Measurements from ENCODE around the gene CDKN2B-AS1. TPM values are rescaled to one million over a fixed set of nuclear protein-coding genes. Genes with fewer than 3 reads are reported as not detected.
"Not testable (repeated sequence)": the region's sequence is repeated elsewhere in the genome, so short reads cannot be mapped to it uniquely, and the experiment has no call there.

The CDKN2B-AS1 gene
- total and polyA plus RNA-seq, 2 experiments from 2014 or later, result 0.14 TPM; not detected in 1

DNA sequence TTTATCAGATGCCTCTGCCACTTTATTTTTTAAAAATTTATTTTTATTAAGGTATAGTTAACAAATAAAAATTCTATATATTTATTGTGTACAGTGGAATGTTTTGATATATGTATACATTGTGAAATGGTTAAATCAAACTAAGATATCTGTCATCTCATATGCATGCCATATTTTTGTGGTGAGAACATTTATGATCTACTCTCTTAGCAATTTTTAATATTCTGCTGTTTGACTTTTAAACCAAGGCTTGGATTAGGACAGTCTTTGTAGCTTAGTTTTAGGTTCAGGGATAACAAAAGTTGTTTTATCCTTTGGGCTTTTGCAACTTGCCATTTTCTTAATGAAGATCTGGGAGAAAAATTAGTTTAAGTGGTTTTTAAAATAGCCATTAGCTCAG is 60.5 kb downstream of the CDKN2B-AS1 start:
- Histone ChIP-seq H3K27ac (ENCODE audit: low read depth) (no peak overlapping the region), H3K4me2 (no peak overlapping the region), H3K79me2 (replicated peaks; ENCODE audit: insufficient read depth) (no peaks in the 10 kb centered on the region), H4K20me1 (replicated peaks; ENCODE audit: insufficient read depth) (no peaks in the 10 kb centered on the region), H3F3A (replicated peaks; ENCODE audit: low read depth) (no peaks in the 10 kb centered on the region), H3K9me2 (ENCODE audit: insufficient read depth) (no peaks in the 10 kb centered on the region), H3K36me3 (ENCODE audit: insufficient read depth) (no peaks in the 10 kb centered on the region), H3K4me1 (ENCODE audit: insufficient read depth) (no peaks in the 10 kb centered on the region), H3K4me3 (no peak overlapping the region), H3K27me3 (ENCODE audit: insufficient read depth) (no peaks in the 10 kb centered on the region), H2AFZ (no peak overlapping the region)
- ATAC-seq (no peak), DNase-seq (ENCODE audit: low spot score) (no peak)
- Mint-ChIP-seq H3K4me1 (no peaks in the 10 kb centered on the region), H3K27ac (no peak overlapping the region), H3K9me3 (peaks cover 9% of the 10 kb centered on the region; the same call in 1 of the 3 replicates), H3K27me3 (ENCODE audit: insufficient read depth, low read depth, poor library complexity) (no peaks in the 10 kb centered on the region), H3K4me3 (no peak overlapping the region), H3K36me3 (ENCODE audit: low read depth) (no peaks in the 10 kb centered on the region)
- TF ChIP-seq, protein P1, sequence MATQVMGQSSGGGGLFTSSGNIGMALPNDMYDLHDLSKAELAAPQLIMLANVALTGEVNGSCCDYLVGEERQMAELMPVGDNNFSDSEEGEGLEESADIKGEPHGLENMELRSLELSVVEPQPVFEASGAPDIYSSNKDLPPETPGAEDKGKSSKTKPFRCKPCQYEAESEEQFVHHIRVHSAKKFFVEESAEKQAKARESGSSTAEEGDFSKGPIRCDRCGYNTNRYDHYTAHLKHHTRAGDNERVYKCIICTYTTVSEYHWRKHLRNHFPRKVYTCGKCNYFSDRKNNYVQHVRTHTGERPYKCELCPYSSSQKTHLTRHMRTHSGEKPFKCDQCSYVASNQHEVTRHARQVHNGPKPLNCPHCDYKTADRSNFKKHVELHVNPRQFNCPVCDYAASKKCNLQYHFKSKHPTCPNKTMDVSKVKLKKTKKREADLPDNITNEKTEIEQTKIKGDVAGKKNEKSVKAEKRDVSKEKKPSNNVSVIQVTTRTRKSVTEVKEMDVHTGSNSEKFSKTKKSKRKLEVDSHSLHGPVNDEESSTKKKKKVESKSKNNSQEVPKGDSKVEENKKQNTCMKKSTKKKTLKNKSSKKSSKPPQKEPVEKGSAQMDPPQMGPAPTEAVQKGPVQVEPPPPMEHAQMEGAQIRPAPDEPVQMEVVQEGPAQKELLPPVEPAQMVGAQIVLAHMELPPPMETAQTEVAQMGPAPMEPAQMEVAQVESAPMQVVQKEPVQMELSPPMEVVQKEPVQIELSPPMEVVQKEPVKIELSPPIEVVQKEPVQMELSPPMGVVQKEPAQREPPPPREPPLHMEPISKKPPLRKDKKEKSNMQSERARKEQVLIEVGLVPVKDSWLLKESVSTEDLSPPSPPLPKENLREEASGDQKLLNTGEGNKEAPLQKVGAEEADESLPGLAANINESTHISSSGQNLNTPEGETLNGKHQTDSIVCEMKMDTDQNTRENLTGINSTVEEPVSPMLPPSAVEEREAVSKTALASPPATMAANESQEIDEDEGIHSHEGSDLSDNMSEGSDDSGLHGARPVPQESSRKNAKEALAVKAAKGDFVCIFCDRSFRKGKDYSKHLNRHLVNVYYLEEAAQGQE (IDR thresholded peaks at IDR 0.05; ENCODE audit: unreplicated experiment), result no peak
- TF ChIP-seq CTCF (conservative IDR thresholded peaks at IDR 0.05; ENCODE audit: low read depth in 2 of 2), result no peak
- no peak for TF ChIP-seq ZNF331 (CRISPR knock-in tag; IDR thresholded peaks at IDR 0.05; ENCODE audit: low read depth)
- no peak for TF ChIP-seq JUNB (IDR thresholded peaks at IDR 0.05; ENCODE audit: unreplicated experiment)
- no peak for TF ChIP-seq STAT1 (IDR thresholded peaks at IDR 0.05; ENCODE audit: unreplicated experiment)
- TF ChIP-seq EZH2phosphoT487 (IDR thresholded peaks at IDR 0.05; ENCODE audit: unreplicated experiment), result no peak
- no peak for TF ChIP-seq POLR2AphosphoS5 (IDR thresholded peaks at IDR 0.05; ENCODE audit: low read depth)
- no peak for TF ChIP-seq NANOG (IDR thresholded peaks at IDR 0.05; ENCODE audit: borderline replicate concordance)
- TF ChIP-seq CREB1 (CRISPR knock-in tag; IDR thresholded peaks at IDR 0.05; ENCODE audit: low read depth), result no peak

GRCh38 chr9:22056402-22056801 is 61.8 kb downstream of the CDKN2B-AS1 start:
- H3K79me2 ChIP-seq (replicated peaks; ENCODE audit: insufficient read depth), result no peaks in the 10 kb centered on the region
- Mint-ChIP-seq H3K27ac (no peak overlapping the region), H3K27me3 (ENCODE audit: insufficient read depth, low read depth, poor library complexity) (no peaks in the 10 kb centered on the region), H3K4me1 (no peaks in the 10 kb centered on the region), H3K4me3 (no peak overlapping the region), H3K36me3 (ENCODE audit: low read depth) (no peaks in the 10 kb centered on the region), H3K9me3 (peaks cover 12% of the 10 kb centered on the region; the same call in 2 of the 3 replicates)
- no peaks in the 10 kb centered on the region for H3K9me2 ChIP-seq (ENCODE audit: insufficient read depth)
- no peaks in the 10 kb centered on the region for H3K4me1 ChIP-seq (ENCODE audit: insufficient read depth)
- no peaks in the 10 kb centered on the region for H3K27me3 ChIP-seq (ENCODE audit: insufficient read depth)
- H4K20me1 ChIP-seq (replicated peaks; ENCODE audit: insufficient read depth), result no peaks in the 10 kb centered on the region
- no peak for ATAC-seq
- no peaks in the 10 kb centered on the region for H3F3A ChIP-seq (replicated peaks; ENCODE audit: low read depth)
- no peak for DNase-seq (ENCODE audit: low spot score)
- H3K4me2 ChIP-seq, result no peak overlapping the region
- H3K27ac ChIP-seq (ENCODE audit: low read depth), result no peak overlapping the region
- H2AFZ ChIP-seq, result no peak overlapping the region
- TF ChIP-seq EZH2 (IDR thresholded peaks at IDR 0.05; ENCODE audit: low read depth, unreplicated experiment) (no peak), ZNF114 (CRISPR knock-in tag; IDR thresholded peaks at IDR 0.05) (no peak)
- no peaks in the 10 kb centered on the region for H3K36me3 ChIP-seq (ENCODE audit: insufficient read depth)
- no peak overlapping the region for H3K4me3 ChIP-seq

GRCh38 chr9:22057972-22058371 is 63.4 kb downstream of the CDKN2B-AS1 start:
- not testable (repeated sequence) for H3K27me3 Mint-ChIP-seq (ENCODE audit: insufficient read depth, low read depth, poor library complexity); H3K9me2 ChIP-seq (ENCODE audit: insufficient read depth); H3K4me3 Mint-ChIP-seq; H3K4me3 ChIP-seq; ATAC-seq; H3K36me3 Mint-ChIP-seq (ENCODE audit: low read depth); H3K27ac ChIP-seq (ENCODE audit: low read depth); H3K4me2 ChIP-seq; H3K36me3 ChIP-seq (ENCODE audit: insufficient read depth); H4K20me1 ChIP-seq (replicated peaks; ENCODE audit: insufficient read depth); H3K79me2 ChIP-seq (replicated peaks; ENCODE audit: insufficient read depth); H3F3A ChIP-seq (replicated peaks; ENCODE audit: low read depth); H3K4me1 Mint-ChIP-seq; H3K27ac Mint-ChIP-seq; H3K27me3 ChIP-seq (ENCODE audit: insufficient read depth); H2AFZ ChIP-seq; DNase-seq (ENCODE audit: low spot score); H3K4me1 ChIP-seq (ENCODE audit: insufficient read depth)
- H3K9me3 Mint-ChIP-seq, result peaks cover 12% of the 10 kb centered on the region; the same call in 2 of the 3 replicates

Data from GM23338 (cell line).